ENCODE results near the gene MICU1. TPM values are rescaled to one million over a fixed set of nuclear protein-coding genes. Genes with fewer than 3 reads are reported as not detected.

Gene MICU1
- total RNA-seq, 2 donors from 2014 or later = 36.6 to 37.6 TPM

DNA sequence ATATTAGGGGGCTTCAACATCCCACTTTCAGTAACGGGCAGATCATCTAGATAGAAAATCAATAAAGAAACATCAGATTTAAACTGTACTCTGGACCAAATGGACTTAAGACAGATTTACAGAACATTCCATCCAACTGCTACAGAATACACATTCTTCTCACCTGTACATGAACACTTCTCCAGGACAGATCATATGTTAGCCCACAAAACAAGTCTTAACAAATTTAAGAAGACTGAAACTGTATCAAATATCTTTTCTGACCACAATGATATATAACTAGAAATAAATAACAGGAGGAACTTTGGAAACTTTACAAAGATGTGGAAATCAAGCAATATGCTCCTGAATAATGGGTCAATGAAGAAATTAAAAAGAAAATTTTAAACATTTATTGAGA lies 86.7 kb downstream of the MICU1 start:
- Mint-ChIP-seq H3K4me1 (ENCODE audit: low read depth) (peaks cover 9% of the 10 kb centered on the region), H3K27me3 (ENCODE audit: low read depth) (no peaks in the 10 kb centered on the region)
- ATAC-seq (replicated peaks in 1 of 2) = no peak

DNA sequence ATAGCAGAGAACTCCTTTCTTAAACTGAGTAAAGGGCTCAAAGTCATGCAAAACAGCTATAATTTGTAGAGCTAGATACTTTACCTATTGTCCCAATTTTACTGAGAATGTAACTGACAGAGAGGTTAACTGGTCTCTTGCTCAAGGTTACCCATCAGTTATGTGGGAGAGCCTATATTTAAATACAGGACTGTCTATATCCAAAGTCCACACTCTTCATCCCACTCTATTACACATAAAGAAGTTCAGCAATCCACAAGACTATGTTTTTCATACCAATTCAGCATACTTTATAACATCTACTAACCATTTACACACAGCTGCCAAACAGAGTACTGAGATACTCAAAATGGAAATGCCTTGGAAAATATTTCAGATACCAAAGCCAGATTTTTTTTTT lies 100.2 kb downstream of the MICU1 start:
- no peaks in the 10 kb centered on the region for H3K36me3 Mint-ChIP-seq (ENCODE audit: insufficient read depth in 2 of 2)

More for the DNA sequence above, 86.7 kb downstream of the MICU1 start:
- no peak for DNase-seq
- Mint-ChIP-seq H3K36me3 (ENCODE audit: insufficient read depth in 2 of 2) (peaks cover 2 to 10% of the 10 kb centered on the region in 2 donors), H3K9me3 (peaks cover 0 to 3% of the 10 kb centered on the region in 2 donors), H3K4me3 (no peak overlapping the region), H3K27ac (no peak overlapping the region)

DNA sequence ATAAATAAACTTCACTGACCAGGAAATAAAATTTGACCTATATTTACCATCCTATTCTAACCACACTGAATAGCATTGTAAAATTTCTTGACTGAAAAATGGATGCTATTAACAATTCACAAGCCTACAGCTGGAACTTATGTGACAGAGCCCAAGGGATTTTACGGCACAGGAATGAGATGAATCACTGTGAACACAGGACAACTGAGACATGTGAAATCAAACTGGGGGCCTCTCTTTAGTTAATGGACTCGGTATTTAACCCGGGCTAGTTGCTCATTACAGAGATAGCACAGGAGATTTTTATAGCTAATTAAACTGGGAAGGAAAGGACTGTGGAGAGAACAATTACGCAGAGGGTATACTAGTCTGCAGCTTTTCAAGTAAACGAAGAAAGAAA lies 100.6 kb downstream of the MICU1 start:
- Mint-ChIP-seq H3K27me3 (ENCODE audit: low read depth) (no peaks in the 10 kb centered on the region), H3K4me1 (ENCODE audit: low read depth) (no peaks in the 10 kb centered on the region), H3K36me3 (ENCODE audit: insufficient read depth in 2 of 2) (no peaks in the 10 kb centered on the region), H3K4me3 (no peak overlapping the region), H3K27ac (peak overlapping the region; percentile 23), H3K9me3 (no peaks in the 10 kb centered on the region)
- DNase-seq (no peak), ATAC-seq (replicated peaks in 1 of 2) (no peak)

More for the DNA sequence above, 100.2 kb downstream of the MICU1 start:
- Mint-ChIP-seq H3K27me3 (ENCODE audit: low read depth) (no peaks in the 10 kb centered on the region), H3K4me3 (no peak overlapping the region), H3K4me1 (ENCODE audit: low read depth) (no peaks in the 10 kb centered on the region), H3K9me3 (no peaks in the 10 kb centered on the region), H3K27ac (no peak overlapping the region)
- no peak for DNase-seq
- no peak for ATAC-seq (replicated peaks in 1 of 2)

DNA sequence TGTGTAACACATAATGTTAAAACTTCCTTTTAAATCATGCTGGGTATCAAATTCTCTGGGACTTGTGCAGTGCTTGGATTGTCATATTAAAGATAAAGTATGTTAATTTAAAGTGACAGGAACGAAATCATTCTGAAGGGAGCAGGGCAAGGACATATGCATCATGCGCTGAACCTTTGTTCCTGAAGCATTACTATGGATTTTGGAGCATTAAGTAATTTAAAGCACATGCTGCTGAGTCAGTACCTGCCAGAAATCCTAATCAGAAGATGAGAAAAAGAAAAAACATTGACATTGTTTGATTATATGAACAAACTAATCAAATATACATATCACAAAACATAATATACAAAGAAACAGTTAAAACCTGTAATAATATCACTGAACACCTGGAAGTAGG lies 101.4 kb downstream of the MICU1 start:
- Mint-ChIP-seq H3K4me1 (ENCODE audit: low read depth) (no peaks in the 10 kb centered on the region), H3K9me3 (no peaks in the 10 kb centered on the region), H3K27me3 (ENCODE audit: low read depth) (no peaks in the 10 kb centered on the region), H3K36me3 (ENCODE audit: insufficient read depth in 2 of 2) (no peaks in the 10 kb centered on the region), H3K27ac (no peak overlapping the region), H3K4me3 (no peak overlapping the region)
- DNase-seq (no peak), ATAC-seq (replicated peaks in 1 of 2) (no peak)

GRCh38 chr10:72523932-72524396 lies 101.9 kb downstream of the MICU1 start:
- H3K27ac Mint-ChIP-seq = no peak overlapping the region
- H3K4me1 Mint-ChIP-seq (ENCODE audit: low read depth) = no peaks in the 10 kb centered on the region
- H3K27me3 Mint-ChIP-seq (ENCODE audit: low read depth) = no peaks in the 10 kb centered on the region
- ATAC-seq (replicated peaks in 1 of 2) = no peak
- H3K36me3 Mint-ChIP-seq (ENCODE audit: insufficient read depth in 2 of 2) = no peaks in the 10 kb centered on the region
- no peak overlapping the region for H3K4me3 Mint-ChIP-seq
- no peaks in the 10 kb centered on the region for H3K9me3 Mint-ChIP-seq
- no peak for DNase-seq

DNA sequence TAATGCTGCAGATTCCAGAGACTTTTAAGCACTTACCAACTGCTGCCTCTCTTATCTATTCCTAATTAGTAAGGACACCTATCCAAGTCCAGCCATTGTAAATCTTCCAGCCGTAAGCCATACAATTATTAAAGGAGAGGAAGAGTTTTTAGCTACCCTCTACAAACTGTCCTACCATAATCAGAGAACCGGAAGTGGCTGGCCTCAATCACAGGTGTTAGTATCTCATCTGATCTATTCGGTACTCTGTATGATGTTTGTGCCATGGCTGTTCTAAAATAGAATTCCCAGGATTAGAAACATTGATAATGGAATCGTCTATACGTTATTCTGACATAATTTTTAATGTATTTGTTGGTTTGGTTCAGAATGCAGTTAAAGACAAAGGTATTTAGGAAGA lies 102.8 kb downstream of the MICU1 start:
- ATAC-seq (replicated peaks in 1 of 2) (no peak), DNase-seq (no peak)
- no peaks in the 10 kb centered on the region for H3K9me3 Mint-ChIP-seq
- H3K27me3 Mint-ChIP-seq (ENCODE audit: low read depth) = no peaks in the 10 kb centered on the region
- no peaks in the 10 kb centered on the region for H3K4me1 Mint-ChIP-seq (ENCODE audit: low read depth)
- H3K27ac Mint-ChIP-seq = no peak overlapping the region
- H3K36me3 Mint-ChIP-seq (ENCODE audit: insufficient read depth in 2 of 2) = no peaks in the 10 kb centered on the region
- H3K4me3 Mint-ChIP-seq = no peak overlapping the region

DNA sequence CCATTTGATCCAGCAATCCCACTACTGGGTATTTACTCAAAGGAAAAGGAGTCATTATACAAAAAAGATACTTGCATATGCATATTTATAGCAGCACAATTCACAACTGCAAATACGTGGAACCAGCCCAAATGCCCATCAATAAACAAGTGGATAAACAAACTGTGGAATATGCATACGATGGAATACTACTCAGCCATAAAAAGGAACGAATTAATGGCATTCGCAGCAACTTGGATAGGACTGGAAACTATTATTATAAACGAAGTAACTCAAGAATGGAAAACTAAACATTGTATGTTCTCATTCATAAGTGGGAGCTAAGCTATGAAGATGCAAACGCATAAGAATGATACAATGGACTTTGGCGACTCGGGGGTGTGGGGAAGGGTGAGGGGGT lies 108.6 kb downstream of the MICU1 start:
- Mint-ChIP-seq H3K36me3 (ENCODE audit: insufficient read depth in 2 of 2) (peaks cover 3 to 6% of the 10 kb centered on the region in 2 donors), H3K27ac (no peak overlapping the region), H3K4me3 (no peak overlapping the region), H3K4me1 (ENCODE audit: low read depth) (peaks cover 6% of the 10 kb centered on the region), H3K9me3 (peaks cover 3 to 6% of the 10 kb centered on the region in 2 donors), H3K27me3 (ENCODE audit: low read depth) (no peaks in the 10 kb centered on the region)
- DNase-seq (no peak), ATAC-seq (replicated peaks in 1 of 2) (no peak)

GRCh38 chr10:72515455-72515854 lies 110.4 kb downstream of the MICU1 start:
- peaks cover 3 to 6% of the 10 kb centered on the region in 2 donors for H3K9me3 Mint-ChIP-seq
- H3K27me3 Mint-ChIP-seq (ENCODE audit: low read depth) = no peaks in the 10 kb centered on the region
- H3K36me3 Mint-ChIP-seq (ENCODE audit: insufficient read depth in 2 of 2) = peaks cover 3 to 6% of the 10 kb centered on the region in 2 donors
- DNase-seq = no peak
- peaks cover 6% of the 10 kb centered on the region for H3K4me1 Mint-ChIP-seq (ENCODE audit: low read depth)
- H3K4me3 Mint-ChIP-seq = no peak overlapping the region
- ATAC-seq (replicated peaks in 1 of 2) = no peak
- H3K27ac Mint-ChIP-seq = no peak overlapping the region

GRCh38 chr10:72513910-72514309 lies 112.0 kb downstream of the MICU1 start:
- ATAC-seq (replicated peaks in 1 of 2) = no peak
- H3K27ac Mint-ChIP-seq = no peak overlapping the region
- DNase-seq = no peak
- H3K4me1 Mint-ChIP-seq (ENCODE audit: low read depth) = peaks cover 14% of the 10 kb centered on the region
- H3K4me3 Mint-ChIP-seq = no peak overlapping the region
- peaks cover 3 to 6% of the 10 kb centered on the region in 2 donors for H3K9me3 Mint-ChIP-seq
- peaks cover 3 to 6% of the 10 kb centered on the region in 2 donors for H3K36me3 Mint-ChIP-seq (ENCODE audit: insufficient read depth in 2 of 2)
- no peaks in the 10 kb centered on the region for H3K27me3 Mint-ChIP-seq (ENCODE audit: low read depth)

DNA sequence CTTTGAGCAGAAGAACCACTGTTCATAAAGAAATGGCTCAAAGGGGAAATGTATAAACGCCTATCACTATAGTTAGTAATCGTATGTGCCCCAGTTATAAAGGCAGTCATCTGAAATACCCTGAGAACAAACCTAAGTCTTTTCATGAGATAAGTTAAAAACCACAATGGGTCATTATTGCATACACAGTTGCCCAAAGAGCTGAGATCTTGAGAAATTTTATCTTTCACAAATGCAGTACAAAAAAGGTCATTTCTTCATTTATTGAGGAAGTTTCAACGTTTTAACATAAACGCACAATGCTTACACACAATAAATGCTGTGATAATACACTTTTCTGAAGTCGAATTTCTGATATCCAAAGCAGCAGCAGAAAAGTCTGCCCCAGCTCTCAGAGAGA lies 114.4 kb downstream of the MICU1 start:
- H3K36me3 Mint-ChIP-seq (ENCODE audit: insufficient read depth in 2 of 2) = peaks cover 0 to 3% of the 10 kb centered on the region in 2 donors
- no peaks in the 10 kb centered on the region for H3K27me3 Mint-ChIP-seq (ENCODE audit: low read depth)
- H3K4me1 Mint-ChIP-seq (ENCODE audit: low read depth) = peaks cover 16% of the 10 kb centered on the region
- no peak for ATAC-seq (replicated peaks in 1 of 2)
- H3K9me3 Mint-ChIP-seq = peaks cover 0 to 3% of the 10 kb centered on the region in 2 donors
- no peak overlapping the region for H3K4me3 Mint-ChIP-seq
- no peak overlapping the region for H3K27ac Mint-ChIP-seq
- no peak for DNase-seq

DNA sequence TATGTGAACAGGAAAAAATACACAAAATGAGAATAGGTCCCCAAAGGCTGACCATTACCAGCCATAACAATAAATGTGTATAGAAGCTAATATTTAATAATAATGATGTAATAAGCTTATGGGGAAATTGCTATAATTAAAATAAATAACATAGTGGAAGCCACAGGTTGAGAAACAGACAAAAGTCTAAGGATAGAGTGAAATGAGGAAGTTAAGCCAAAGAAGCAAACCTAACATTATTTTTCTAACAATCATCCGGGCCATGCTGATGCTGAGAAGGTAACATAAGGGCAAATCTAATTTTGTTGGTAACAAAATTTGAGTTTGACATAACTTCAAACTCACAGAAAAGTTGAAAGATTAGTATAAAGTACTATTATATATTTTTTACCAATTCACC lies 115.9 kb downstream of the MICU1 start:
- peaks cover 8% of the 10 kb centered on the region in 2 donors for H3K36me3 Mint-ChIP-seq (ENCODE audit: insufficient read depth in 2 of 2)

DNA sequence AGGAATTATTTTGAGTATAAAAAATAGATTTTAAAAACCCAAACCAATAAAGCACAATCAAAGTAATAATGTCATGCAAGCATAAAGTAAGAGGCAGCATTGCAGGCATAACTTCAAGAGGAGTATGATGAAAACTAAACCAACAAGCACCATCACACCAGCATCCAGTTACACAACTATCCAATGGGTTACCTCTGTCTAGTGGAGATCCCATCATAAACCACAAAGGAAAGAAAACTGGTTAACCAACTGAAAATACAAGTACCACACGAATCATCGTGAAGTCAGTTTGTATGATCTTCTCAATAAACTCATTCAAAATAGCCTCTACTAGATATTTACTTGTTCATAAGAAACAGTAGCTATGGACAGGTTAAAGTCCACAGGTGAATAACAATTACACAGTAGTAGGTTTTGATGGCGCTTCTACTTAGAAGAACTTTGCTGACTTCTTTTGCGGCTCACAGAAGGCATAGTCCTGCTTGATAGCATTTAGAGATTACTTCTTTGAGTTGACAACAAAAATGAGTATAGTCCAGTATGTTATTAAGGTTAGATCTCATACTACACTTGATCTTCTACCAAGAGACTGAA lies 116.6 kb downstream of the MICU1 start:
- peaks cover 11 to 12% of the 10 kb centered on the region in 2 donors for H3K36me3 Mint-ChIP-seq (ENCODE audit: insufficient read depth in 2 of 2)
- H3K4me1 Mint-ChIP-seq (ENCODE audit: low read depth) = peaks cover 10% of the 10 kb centered on the region
- ATAC-seq (replicated peaks in 1 of 2) (peak; percentile 77 to 92), DNase-seq (no peak)
- no peaks in the 10 kb centered on the region for H3K27me3 Mint-ChIP-seq (ENCODE audit: low read depth)
- peaks cover 3 to 8% of the 10 kb centered on the region in 2 donors for H3K9me3 Mint-ChIP-seq
- no peak overlapping the region for H3K27ac Mint-ChIP-seq
- H3K4me3 Mint-ChIP-seq = no peak overlapping the region

More for the DNA sequence above, 115.9 kb downstream of the MICU1 start:
- peaks cover 10% of the 10 kb centered on the region for H3K4me1 Mint-ChIP-seq (ENCODE audit: low read depth)
- DNase-seq = no peak
- no peak for ATAC-seq (replicated peaks in 1 of 2)
- no peak overlapping the region for H3K4me3 Mint-ChIP-seq
- H3K27ac Mint-ChIP-seq = no peak overlapping the region
- H3K9me3 Mint-ChIP-seq = peaks cover 3 to 4% of the 10 kb centered on the region in 2 donors
- H3K27me3 Mint-ChIP-seq (ENCODE audit: low read depth) = no peaks in the 10 kb centered on the region

DNA sequence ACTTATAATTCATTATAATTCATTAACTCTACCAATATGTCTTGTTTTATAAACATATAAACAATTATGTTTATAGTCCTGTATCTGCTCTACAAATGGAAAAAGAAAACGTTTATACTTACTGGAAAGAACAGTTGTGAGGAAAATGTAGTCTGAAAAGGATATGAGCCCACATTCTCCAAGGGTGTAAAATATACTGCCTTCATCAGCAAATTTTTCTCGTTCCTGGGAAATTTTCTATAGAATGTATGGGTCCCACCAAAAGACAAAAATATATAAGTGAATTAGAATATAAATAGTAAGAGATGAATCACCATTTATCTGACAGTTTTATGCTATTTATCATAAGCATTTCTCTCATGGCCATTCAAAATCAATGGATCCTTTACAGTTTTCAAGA lies 117.8 kb downstream of the MICU1 start:
- peaks cover 3 to 12% of the 10 kb centered on the region in 2 donors for H3K9me3 Mint-ChIP-seq
- peaks cover 10 to 16% of the 10 kb centered on the region in 2 donors for H3K36me3 Mint-ChIP-seq (ENCODE audit: insufficient read depth in 2 of 2)
- no peak for DNase-seq
- no peaks in the 10 kb centered on the region for H3K27me3 Mint-ChIP-seq (ENCODE audit: low read depth)
- ATAC-seq (replicated peaks in 1 of 2) = no peak
- H3K4me1 Mint-ChIP-seq (ENCODE audit: low read depth) = peaks cover 10% of the 10 kb centered on the region
- no peak overlapping the region for H3K4me3 Mint-ChIP-seq
- H3K27ac Mint-ChIP-seq = no peak overlapping the region

- peaks cover 9 to 17% of the 10 kb centered on the region in 2 donors for H3K36me3 Mint-ChIP-seq (ENCODE audit: insufficient read depth in 2 of 2)
- DNase-seq (no peak), ATAC-seq (replicated peaks in 1 of 2) (no peak)
- H3K27ac Mint-ChIP-seq = no peak overlapping the region
- no peaks in the 10 kb centered on the region for H3K27me3 Mint-ChIP-seq (ENCODE audit: low read depth)
- H3K4me1 Mint-ChIP-seq (ENCODE audit: low read depth) = peaks cover 10% of the 10 kb centered on the region
- H3K4me3 Mint-ChIP-seq = no peak overlapping the region
- peaks cover 3 to 12% of the 10 kb centered on the region in 2 donors for H3K9me3 Mint-ChIP-seq
Observed at GRCh38 chr10:72506474-72506873, 119.4 kb downstream of the MICU1 start.
